ENCODE results near the gene DLGAP1. TPM values are rescaled to one million over a fixed set of nuclear protein-coding genes. Genes with fewer than 3 reads are reported as not detected.
A peak's percentile ranks its signal among the peaks of the same experiment; 100 is the strongest.

The DLGAP1 gene
- total and polyA plus RNA-seq, 2 experiments from 2014 or later: 17.0 to 48.5 TPM

DNA sequence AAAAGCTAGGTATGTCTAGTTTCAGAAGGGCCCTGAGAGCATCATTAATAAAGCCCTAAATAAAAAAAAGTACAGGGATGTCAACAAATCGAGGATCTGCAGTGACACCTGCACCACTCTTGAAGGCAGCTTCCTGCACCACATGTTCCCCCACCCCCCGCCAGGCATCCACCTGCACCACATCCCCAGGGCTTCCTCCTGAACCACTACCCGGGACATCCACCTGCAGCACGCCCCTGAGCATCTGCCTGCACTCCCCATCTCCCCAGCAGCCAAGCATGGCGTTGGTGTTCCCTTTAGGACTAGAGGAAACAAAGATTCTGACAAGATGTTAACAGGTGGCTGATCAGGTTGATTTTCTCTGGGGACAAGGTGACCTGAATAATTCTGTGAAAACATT lies 55.2 kb downstream of the DLGAP1 start:
- Mint-ChIP-seq H3K27ac (no peak overlapping the region), H3K4me1 (peaks cover 56% of the 10 kb centered on the region), H3K9me3 (no peaks in the 10 kb centered on the region), H3K27me3 (ENCODE audit: insufficient read depth, low read depth, poor library complexity) (peaks cover 8% of the 10 kb centered on the region), H3K4me3 (no peak overlapping the region), H3K36me3 (ENCODE audit: low read depth) (no peaks in the 10 kb centered on the region)
- no peak overlapping the region for H3K27ac ChIP-seq (ENCODE audit: low read depth)
- H4K20me1 ChIP-seq (replicated peaks; ENCODE audit: insufficient read depth): peaks cover 5% of the 10 kb centered on the region; the same call in 1 of the 2 replicates
- no peak overlapping the region for H3K4me2 ChIP-seq
- H3K36me3 ChIP-seq (ENCODE audit: insufficient read depth): no peaks in the 10 kb centered on the region
- no peak overlapping the region for H3K4me3 ChIP-seq
- no peak overlapping the region for H2AFZ ChIP-seq
- no peaks in the 10 kb centered on the region for H3F3A ChIP-seq (replicated peaks; ENCODE audit: low read depth)
- H3K27me3 ChIP-seq (ENCODE audit: insufficient read depth): no peaks in the 10 kb centered on the region
- 0 out of 2 replicates have a peak, but pooled peaks cover 2% of the 10 kb centered on the region for H3K9me2 ChIP-seq (ENCODE audit: insufficient read depth)
- DNase-seq (ENCODE audit: low spot score) (peak; percentile 48), ATAC-seq (peak; percentile 85)
- peaks cover 20% of the 10 kb centered on the region for H3K79me2 ChIP-seq (replicated peaks; ENCODE audit: insufficient read depth)
- H3K4me1 ChIP-seq (ENCODE audit: insufficient read depth): peaks cover 19% of the 10 kb centered on the region
- TF ChIP-seq ZNF331 (CRISPR knock-in tag; IDR thresholded peaks at IDR 0.05; ENCODE audit: low read depth) (no peak), EZH2 (IDR thresholded peaks at IDR 0.05; ENCODE audit: low read depth, unreplicated experiment) (no peak), STAT1 (IDR thresholded peaks at IDR 0.05; ENCODE audit: unreplicated experiment) (no peak)
- TF ChIP-seq, protein P1, sequence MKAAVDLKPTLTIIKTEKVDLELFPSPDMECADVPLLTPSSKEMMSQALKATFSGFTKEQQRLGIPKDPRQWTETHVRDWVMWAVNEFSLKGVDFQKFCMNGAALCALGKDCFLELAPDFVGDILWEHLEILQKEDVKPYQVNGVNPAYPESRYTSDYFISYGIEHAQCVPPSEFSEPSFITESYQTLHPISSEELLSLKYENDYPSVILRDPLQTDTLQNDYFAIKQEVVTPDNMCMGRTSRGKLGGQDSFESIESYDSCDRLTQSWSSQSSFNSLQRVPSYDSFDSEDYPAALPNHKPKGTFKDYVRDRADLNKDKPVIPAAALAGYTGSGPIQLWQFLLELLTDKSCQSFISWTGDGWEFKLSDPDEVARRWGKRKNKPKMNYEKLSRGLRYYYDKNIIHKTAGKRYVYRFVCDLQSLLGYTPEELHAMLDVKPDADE (IDR thresholded peaks at IDR 0.05): no peak

DNA sequence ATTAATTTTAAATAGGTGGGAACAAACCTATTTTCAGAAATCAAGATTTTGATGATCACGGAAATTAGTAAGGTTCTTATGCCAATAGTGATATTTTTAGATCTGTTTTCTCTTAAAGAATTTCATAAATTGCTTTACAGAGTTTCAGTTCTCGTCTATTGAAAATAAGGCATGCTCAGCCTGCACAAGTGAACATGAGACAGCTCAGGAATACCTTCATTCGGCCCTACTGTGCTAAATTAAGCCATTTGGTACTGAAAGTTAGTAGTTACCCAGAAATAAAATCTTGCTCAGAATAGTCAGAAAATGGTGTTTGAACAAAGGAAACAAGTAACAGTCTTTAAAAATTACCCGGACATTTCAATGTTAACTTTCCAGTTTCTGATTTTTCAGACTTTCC lies 60.4 kb downstream of the DLGAP1 start:
- peaks cover 17% of the 10 kb centered on the region for H3K79me2 ChIP-seq (replicated peaks; ENCODE audit: insufficient read depth)
- H3K4me3 ChIP-seq: no peak overlapping the region
- Mint-ChIP-seq H3K27me3 (ENCODE audit: insufficient read depth, low read depth, poor library complexity) (peaks cover 1% of the 10 kb centered on the region), H3K4me1 (peaks cover 21% of the 10 kb centered on the region), H3K4me3 (no peak overlapping the region), H3K36me3 (ENCODE audit: low read depth) (no peaks in the 10 kb centered on the region), H3K9me3 (no peaks in the 10 kb centered on the region), H3K27ac (no peak overlapping the region)
- H3K4me1 ChIP-seq (ENCODE audit: insufficient read depth): peaks cover 4% of the 10 kb centered on the region; the same call in 1 of the 2 replicates
- no peaks in the 10 kb centered on the region for H3F3A ChIP-seq (replicated peaks; ENCODE audit: low read depth)
- H3K9me2 ChIP-seq (ENCODE audit: insufficient read depth): 0 out of 2 replicates have a peak, but pooled peaks cover 2% of the 10 kb centered on the region
- peaks cover 5% of the 10 kb centered on the region; the same call in 1 of the 2 replicates for H4K20me1 ChIP-seq (replicated peaks; ENCODE audit: insufficient read depth)
- DNase-seq (ENCODE audit: low spot score): no peak
- H3K27me3 ChIP-seq (ENCODE audit: insufficient read depth): no peaks in the 10 kb centered on the region
- H3K27ac ChIP-seq (ENCODE audit: low read depth): no peak overlapping the region
- TF ChIP-seq, protein P2, sequence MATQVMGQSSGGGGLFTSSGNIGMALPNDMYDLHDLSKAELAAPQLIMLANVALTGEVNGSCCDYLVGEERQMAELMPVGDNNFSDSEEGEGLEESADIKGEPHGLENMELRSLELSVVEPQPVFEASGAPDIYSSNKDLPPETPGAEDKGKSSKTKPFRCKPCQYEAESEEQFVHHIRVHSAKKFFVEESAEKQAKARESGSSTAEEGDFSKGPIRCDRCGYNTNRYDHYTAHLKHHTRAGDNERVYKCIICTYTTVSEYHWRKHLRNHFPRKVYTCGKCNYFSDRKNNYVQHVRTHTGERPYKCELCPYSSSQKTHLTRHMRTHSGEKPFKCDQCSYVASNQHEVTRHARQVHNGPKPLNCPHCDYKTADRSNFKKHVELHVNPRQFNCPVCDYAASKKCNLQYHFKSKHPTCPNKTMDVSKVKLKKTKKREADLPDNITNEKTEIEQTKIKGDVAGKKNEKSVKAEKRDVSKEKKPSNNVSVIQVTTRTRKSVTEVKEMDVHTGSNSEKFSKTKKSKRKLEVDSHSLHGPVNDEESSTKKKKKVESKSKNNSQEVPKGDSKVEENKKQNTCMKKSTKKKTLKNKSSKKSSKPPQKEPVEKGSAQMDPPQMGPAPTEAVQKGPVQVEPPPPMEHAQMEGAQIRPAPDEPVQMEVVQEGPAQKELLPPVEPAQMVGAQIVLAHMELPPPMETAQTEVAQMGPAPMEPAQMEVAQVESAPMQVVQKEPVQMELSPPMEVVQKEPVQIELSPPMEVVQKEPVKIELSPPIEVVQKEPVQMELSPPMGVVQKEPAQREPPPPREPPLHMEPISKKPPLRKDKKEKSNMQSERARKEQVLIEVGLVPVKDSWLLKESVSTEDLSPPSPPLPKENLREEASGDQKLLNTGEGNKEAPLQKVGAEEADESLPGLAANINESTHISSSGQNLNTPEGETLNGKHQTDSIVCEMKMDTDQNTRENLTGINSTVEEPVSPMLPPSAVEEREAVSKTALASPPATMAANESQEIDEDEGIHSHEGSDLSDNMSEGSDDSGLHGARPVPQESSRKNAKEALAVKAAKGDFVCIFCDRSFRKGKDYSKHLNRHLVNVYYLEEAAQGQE (IDR thresholded peaks at IDR 0.05; ENCODE audit: unreplicated experiment): no peak
- TF ChIP-seq NANOG (IDR thresholded peaks at IDR 0.05; ENCODE audit: borderline replicate concordance): no peak
- TF ChIP-seq POLR2AphosphoS5 (IDR thresholded peaks at IDR 0.05; ENCODE audit: low read depth): no peak
- no peak for TF ChIP-seq STAT1 (IDR thresholded peaks at IDR 0.05; ENCODE audit: unreplicated experiment)
- no peaks in the 10 kb centered on the region for H3K36me3 ChIP-seq (ENCODE audit: insufficient read depth)
- H2AFZ ChIP-seq: no peak overlapping the region
- no peak for ATAC-seq
- H3K4me2 ChIP-seq: no peak overlapping the region

Measured in GM23338 (cell line).